Measurements from ENCODE around the gene MX2. TPM values are rescaled to one million over a fixed set of nuclear protein-coding genes. Genes with fewer than 3 reads are reported as not detected.

Gene MX2
- total RNA-seq, 6 experiments from 2014 or later: 0.11 to 0.61 (median 0.36) TPM; not detected in 1

DNA sequence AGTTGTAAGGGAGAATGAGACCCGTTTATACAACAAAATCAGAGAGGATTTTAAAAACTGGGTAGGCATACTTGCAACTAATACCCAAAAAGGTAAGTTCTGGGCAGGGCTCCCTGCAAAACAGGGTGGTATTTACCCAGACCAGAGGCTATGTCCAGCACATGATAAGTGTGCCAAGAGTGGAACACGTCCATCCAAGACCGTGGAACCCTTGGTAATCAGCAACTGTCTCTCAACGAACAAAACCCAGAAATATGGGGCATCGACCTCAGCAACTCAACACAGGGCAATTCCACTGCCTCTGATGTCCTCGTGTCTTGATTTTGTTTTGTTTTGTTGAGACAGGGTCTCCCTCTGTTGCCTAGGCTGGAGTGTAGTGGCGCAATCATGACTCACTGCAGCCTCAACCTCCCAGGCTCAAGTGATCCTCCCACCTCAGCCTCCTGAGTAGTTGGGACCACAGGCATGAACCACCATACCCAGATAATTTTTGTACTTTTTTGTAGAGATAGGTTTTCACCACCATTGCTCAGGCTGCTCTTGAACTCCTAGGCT lies 37.5 kb downstream of the MX2 start:
- Mint-ChIP-seq H3K4me1 (ENCODE audit: low read depth) (no peaks in the 10 kb centered on the region), H3K4me3 (no peak overlapping the region), H3K27ac (no peak overlapping the region), H3K36me3 (ENCODE audit: low read depth) (no peaks in the 10 kb centered on the region), H3K27me3 (ENCODE audit: insufficient read depth) (peaks cover 7% of the 10 kb centered on the region), H3K9me3 (peaks cover 3% of the 10 kb centered on the region; the same call in 1 of the 2 replicates)
- no peak for DNase-seq
- TF ChIP-seq, protein P1, sequence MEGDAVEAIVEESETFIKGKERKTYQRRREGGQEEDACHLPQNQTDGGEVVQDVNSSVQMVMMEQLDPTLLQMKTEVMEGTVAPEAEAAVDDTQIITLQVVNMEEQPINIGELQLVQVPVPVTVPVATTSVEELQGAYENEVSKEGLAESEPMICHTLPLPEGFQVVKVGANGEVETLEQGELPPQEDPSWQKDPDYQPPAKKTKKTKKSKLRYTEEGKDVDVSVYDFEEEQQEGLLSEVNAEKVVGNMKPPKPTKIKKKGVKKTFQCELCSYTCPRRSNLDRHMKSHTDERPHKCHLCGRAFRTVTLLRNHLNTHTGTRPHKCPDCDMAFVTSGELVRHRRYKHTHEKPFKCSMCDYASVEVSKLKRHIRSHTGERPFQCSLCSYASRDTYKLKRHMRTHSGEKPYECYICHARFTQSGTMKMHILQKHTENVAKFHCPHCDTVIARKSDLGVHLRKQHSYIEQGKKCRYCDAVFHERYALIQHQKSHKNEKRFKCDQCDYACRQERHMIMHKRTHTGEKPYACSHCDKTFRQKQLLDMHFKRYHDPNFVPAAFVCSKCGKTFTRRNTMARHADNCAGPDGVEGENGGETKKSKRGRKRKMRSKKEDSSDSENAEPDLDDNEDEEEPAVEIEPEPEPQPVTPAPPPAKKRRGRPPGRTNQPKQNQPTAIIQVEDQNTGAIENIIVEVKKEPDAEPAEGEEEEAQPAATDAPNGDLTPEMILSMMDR (IDR thresholded peaks at IDR 0.05): no peak

DNA sequence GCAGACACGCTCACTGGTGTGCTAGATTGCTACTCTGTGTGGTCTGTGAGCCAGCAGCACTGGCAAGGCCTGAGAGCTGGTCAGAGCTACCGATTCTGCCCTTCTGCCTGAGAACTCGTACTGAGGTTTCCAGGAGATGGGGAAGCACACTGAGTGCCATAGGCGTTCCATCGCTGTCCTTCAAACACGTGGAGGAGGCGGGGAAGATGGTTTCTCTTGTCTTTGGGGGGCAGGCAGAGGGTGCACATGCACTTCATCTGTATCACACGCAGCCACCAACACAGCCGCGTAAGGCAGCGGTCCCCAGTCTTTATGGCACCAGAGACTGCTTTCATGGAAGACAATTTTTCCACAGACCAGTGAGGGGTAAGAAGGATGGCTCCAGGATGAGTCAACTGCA lies 40.4 kb downstream of the MX2 start:
- Mint-ChIP-seq H3K4me1 (ENCODE audit: low read depth) (no peaks in the 10 kb centered on the region), H3K36me3 (ENCODE audit: low read depth) (no peaks in the 10 kb centered on the region), H3K27me3 (ENCODE audit: insufficient read depth) (peaks cover 12% of the 10 kb centered on the region), H3K9me3 (no peaks in the 10 kb centered on the region), H3K4me3 (no peak overlapping the region), H3K27ac (no peak overlapping the region)
- DNase-seq: no peak
- TF ChIP-seq, protein P1 (IDR thresholded peaks at IDR 0.05): no peak

DNA sequence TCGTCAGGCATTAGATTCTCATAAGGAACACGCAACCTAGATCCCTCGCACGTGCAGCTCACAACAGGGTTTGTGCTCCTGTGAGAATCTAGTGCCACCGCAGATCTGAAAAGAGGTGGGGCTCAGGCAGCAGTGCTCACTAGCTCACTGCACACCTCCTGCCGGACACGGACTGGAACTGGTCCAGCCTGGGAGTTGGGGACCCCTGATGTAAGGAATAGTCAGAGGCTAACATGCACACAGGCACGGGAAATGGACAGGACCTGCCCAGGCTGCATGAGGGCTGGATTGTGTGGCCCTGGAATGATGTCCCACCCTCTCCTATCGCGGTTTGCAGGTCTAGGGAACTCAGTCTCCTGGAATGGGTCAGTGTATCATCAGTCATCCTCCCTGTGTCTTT lies 41.0 kb downstream of the MX2 start:
- TF ChIP-seq, protein P1 (IDR thresholded peaks at IDR 0.05): no peak
- Mint-ChIP-seq H3K9me3 (no peaks in the 10 kb centered on the region), H3K27me3 (ENCODE audit: insufficient read depth) (peaks cover 9% of the 10 kb centered on the region), H3K36me3 (ENCODE audit: low read depth) (no peaks in the 10 kb centered on the region), H3K4me3 (no peak overlapping the region), H3K27ac (no peak overlapping the region), H3K4me1 (ENCODE audit: low read depth) (no peaks in the 10 kb centered on the region)
- DNase-seq: no peak

DNA sequence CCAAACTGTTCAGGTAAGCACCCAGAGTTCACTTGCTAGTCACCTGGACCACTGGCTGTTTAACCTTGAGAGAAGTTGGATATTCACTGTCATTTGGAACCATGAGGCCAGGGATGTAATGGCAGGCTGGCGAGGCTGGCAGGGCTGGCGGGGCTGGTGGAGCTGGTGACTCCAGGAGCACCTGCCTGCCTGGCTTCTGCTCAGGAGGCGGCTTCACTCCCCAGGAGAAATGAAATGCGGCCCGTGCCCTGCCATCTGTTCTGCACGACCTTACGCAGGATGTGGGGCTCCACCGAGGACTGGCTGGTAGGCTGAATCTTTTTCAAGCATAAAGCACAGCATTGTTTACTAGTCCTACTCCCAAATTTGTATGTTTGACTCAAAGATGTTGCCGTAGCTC lies 41.5 kb downstream of the MX2 start:
- Mint-ChIP-seq H3K27ac (no peak overlapping the region), H3K4me1 (ENCODE audit: low read depth) (no peaks in the 10 kb centered on the region), H3K27me3 (ENCODE audit: insufficient read depth) (peaks cover 13% of the 10 kb centered on the region), H3K9me3 (no peaks in the 10 kb centered on the region), H3K36me3 (ENCODE audit: low read depth) (no peaks in the 10 kb centered on the region), H3K4me3 (no peak overlapping the region)
- TF ChIP-seq, protein P1 (IDR thresholded peaks at IDR 0.05): no peak
- no peak for DNase-seq

DNA sequence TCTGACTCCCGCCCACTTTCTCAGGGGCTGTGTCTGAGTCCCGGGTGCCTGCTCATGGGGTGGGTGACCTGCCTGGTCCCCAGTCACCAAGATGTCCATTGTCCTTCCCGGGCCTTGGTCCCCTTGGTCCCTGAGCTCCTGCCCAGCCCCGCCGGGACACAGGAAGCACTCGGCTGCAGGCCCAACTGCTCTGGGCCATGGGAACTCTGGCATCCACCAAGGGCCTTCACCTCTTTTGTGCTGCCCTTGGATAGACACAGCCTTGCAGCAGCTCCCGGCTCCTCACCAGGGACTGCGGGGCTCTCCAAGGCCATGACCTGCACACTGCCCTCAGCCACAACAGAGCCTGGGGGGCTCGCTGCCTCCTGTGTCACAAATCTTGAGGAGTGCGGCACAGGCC lies 42.1 kb downstream of the MX2 start:
- Mint-ChIP-seq H3K36me3 (ENCODE audit: low read depth) (no peaks in the 10 kb centered on the region), H3K4me1 (ENCODE audit: low read depth) (no peaks in the 10 kb centered on the region), H3K9me3 (no peaks in the 10 kb centered on the region), H3K27ac (no peak overlapping the region), H3K4me3 (no peak overlapping the region), H3K27me3 (ENCODE audit: insufficient read depth) (peaks cover 14% of the 10 kb centered on the region)
- no peak for DNase-seq
- TF ChIP-seq, protein P1 (IDR thresholded peaks at IDR 0.05): no peak

DNA sequence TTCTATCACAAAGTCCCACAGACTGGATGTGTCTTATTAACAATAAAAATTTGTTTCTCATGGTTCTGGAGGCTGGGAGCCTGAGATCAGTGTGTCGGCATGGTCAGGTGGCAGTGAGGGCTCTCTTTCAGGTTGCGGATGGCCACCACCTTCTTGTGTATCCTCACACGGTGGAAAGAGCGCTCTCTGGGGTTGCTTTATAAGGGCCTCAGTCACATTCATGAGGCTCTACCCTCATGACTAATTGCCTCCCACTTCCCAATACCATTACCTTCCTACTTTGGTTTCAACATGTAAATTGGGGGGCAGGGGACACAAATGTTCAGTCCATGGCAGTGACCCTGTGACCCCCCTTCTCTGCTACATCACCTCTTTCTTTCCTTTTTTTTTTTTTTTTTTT lies 43.5 kb downstream of the MX2 start:
- peaks cover 16% of the 10 kb centered on the region for H3K27me3 Mint-ChIP-seq (ENCODE audit: insufficient read depth)
- DNase-seq: no peak
- H3K4me1 Mint-ChIP-seq (ENCODE audit: low read depth): no peaks in the 10 kb centered on the region
- no peak overlapping the region for H3K27ac Mint-ChIP-seq
- peaks cover 3% of the 10 kb centered on the region; the same call in 1 of the 2 replicates for H3K9me3 Mint-ChIP-seq
- TF ChIP-seq, protein P1 (IDR thresholded peaks at IDR 0.05): no peak
- H3K36me3 Mint-ChIP-seq (ENCODE audit: low read depth): no peaks in the 10 kb centered on the region
- H3K4me3 Mint-ChIP-seq: no peak overlapping the region
